Measurements from ENCODE around the gene DLG5.

The DLG5 gene

GRCh38 chr10:77872947-77873535, 53.5 kb downstream of the DLG5 start:
- POLR2A ChIA-PET: interaction anchor here (0.9 kb wide), 1 partner anchor 54 kb away, joined by 3 read pairs; the partner anchor contains the start of gene DLG5
- no peak for TF ChIP-seq CTCF (IDR thresholded peaks at IDR 0.05; ENCODE audit: insufficient read depth, low read length, missing control alignments)
- no peak for DNase-seq (ENCODE audit: low read depth, low spot score)
- H3K4me3 ChIP-seq (ENCODE audit: low read depth, low read length): no peak overlapping the region
- CTCF ChIA-PET: interaction anchor here (1.7 kb wide), 1 partner anchor 25 kb away, joined by 9 read pairs; no protein-coding TSS in a partner anchor

- no peak for DNase-seq (ENCODE audit: low read depth, low spot score)
- POLR2A ChIA-PET: no interaction called here
- CTCF ChIA-PET: no interaction called here
- no peak for TF ChIP-seq CTCF (IDR thresholded peaks at IDR 0.05; ENCODE audit: insufficient read depth, low read length, missing control alignments)
- no peak overlapping the region for H3K4me3 ChIP-seq (ENCODE audit: low read depth, low read length)
These were observed 54.2 kb downstream of the DLG5 start for GRCh38 chr10:77872151-77872946.

- CTCF ChIA-PET: interaction anchor here (0.7 to 1.5 kb wide), 4 partner anchors 23 to 118 kb away, joined by 3 read pairs; no protein-coding TSS in a partner anchor
- POLR2A ChIA-PET: no interaction called here
- no peak overlapping the region for H3K4me3 ChIP-seq (ENCODE audit: low read depth, low read length)
- no peak for TF ChIP-seq CTCF (IDR thresholded peaks at IDR 0.05; ENCODE audit: insufficient read depth, low read length, missing control alignments)
- DNase-seq (ENCODE audit: low read depth, low spot score): no peak
These were observed 56.7 kb downstream of the DLG5 start for GRCh38 chr10:77869626-77870420.

GRCh38 chr10:77868523-77868922, 58.0 kb downstream of the DLG5 start:
- no peak overlapping the region for H3K4me3 ChIP-seq (ENCODE audit: low read depth, low read length)
- DNase-seq (ENCODE audit: low read depth, low spot score): no peak
- CTCF ChIA-PET: interaction anchor here (1.5 kb wide), 1 partner anchor 119 kb away, joined by 3 read pairs; no protein-coding TSS in a partner anchor
- no peak for TF ChIP-seq CTCF (IDR thresholded peaks at IDR 0.05; ENCODE audit: insufficient read depth, low read length, missing control alignments)
- POLR2A ChIA-PET: no interaction called here

- CTCF ChIA-PET: interaction anchor here (0.6 kb wide), 1 partner anchor 8 kb away, joined by 3 read pairs; no protein-coding TSS in a partner anchor
- DNase-seq (ENCODE audit: low read depth, low spot score): no peak
- no peak overlapping the region for H3K4me3 ChIP-seq (ENCODE audit: low read depth, low read length)
- POLR2A ChIA-PET: no interaction called here
- no peak for TF ChIP-seq CTCF (IDR thresholded peaks at IDR 0.05; ENCODE audit: insufficient read depth, low read length, missing control alignments)
These were observed 59.3 kb downstream of the DLG5 start for GRCh38 chr10:77867124-77867719.
